GM08714 (cell line): ENCODE results near the gene CHRNA4.
"Not testable (repeated sequence)": the region's sequence is repeated elsewhere in the genome, so short reads cannot be mapped to it uniquely, and the experiment has no call there.

ENCODE experiments used
- H3K4me3 ChIP-seq: fragments of 200-500 bp; sonication (Bioruptor generic); 2 replicates; pipeline ENCODE4 v1.5.1; 2014; ENCODE audit warnings: mild to moderate bottlenecking, low read length, inconsistent platforms
- ZNF274 ChIP-seq: IDR thresholded peaks from 2 replicates; pipeline ENCODE4 v1.6.1; 2012; ENCODE audit warnings: mild to moderate bottlenecking, low read depth, low read length

CHRNA4 gene

GRCh38 chr20:63347950-63348827, 13.0 kb downstream of the CHRNA4 start:
- TF ChIP-seq ZNF274, result no peak
- H3K4me3 ChIP-seq, result no peak overlapping the region

- H3K4me3 ChIP-seq, result no peak overlapping the region
- no peak for TF ChIP-seq ZNF274
Measured at GRCh38 chr20:63347081-63347741, 13.9 kb downstream of the CHRNA4 start.

- no peak overlapping the region for H3K4me3 ChIP-seq
- no peak for TF ChIP-seq ZNF274
Measured at GRCh38 chr20:63346131-63347080, 14.7 kb downstream of the CHRNA4 start.

- no peak for TF ChIP-seq ZNF274
- no peak overlapping the region for H3K4me3 ChIP-seq
Measured at GRCh38 chr20:63345328-63346100, 15.6 kb downstream of the CHRNA4 start.

GRCh38 chr20:63344616-63345327, 16.4 kb downstream of the CHRNA4 start:
- H3K4me3 ChIP-seq, result no peak overlapping the region
- no peak for TF ChIP-seq ZNF274

- TF ChIP-seq ZNF274, result no peak
- H3K4me3 ChIP-seq, result no peak overlapping the region
Measured at GRCh38 chr20:63343460-63344445, 17.4 kb downstream of the CHRNA4 start.

- no peak for TF ChIP-seq ZNF274
- H3K4me3 ChIP-seq, result no peak overlapping the region
Measured at GRCh38 chr20:63342561-63343459, 18.3 kb downstream of the CHRNA4 start.

- not testable (repeated sequence) for H3K4me3 ChIP-seq
Measured at GRCh38 chr20:63340158-63340688, 20.9 kb downstream of the CHRNA4 start.

- not testable (repeated sequence) for H3K4me3 ChIP-seq
Measured at GRCh38 chr20:63339154-63340094, 21.7 kb downstream of the CHRNA4 start.
